Endothelial cell of umbilical vein (primary cell): ENCODE data around the gene SLC9A9. TPM values are rescaled to one million over a fixed set of nuclear protein-coding genes. Genes with fewer than 3 reads are reported as not detected.

ENCODE experiments used
- BruUV-seq: library from RNA; stranded (reverse); fragments of 400-500 nt; replicated peaks from 2 replicates; lab custom pipeline; 2021; lab: Mats Ljungman, UMichigan
- CTCF ChIA-PET: fragments of 300-600, 350-600 bp; sonication (Branson Sonifier 250); formaldehyde crosslinking; loops from one replicate; lab custom pipeline; 2021; ENCODE audit warnings: antibody characterized with exemption, inconsistent platforms; lab: Charles Lee
- POLR2A ChIA-PET: fragments of 300-600, 350-600 bp; sonication (Branson Sonifier 250); formaldehyde crosslinking; loops from one replicate; lab custom pipeline; 2021; ENCODE audit warnings: antibody characterized with exemption, inconsistent platforms; lab: Charles Lee
- DNase-seq: peaks from one replicate; pipeline ENCODE4 v3.0.0-alpha.2; 2011; ENCODE audit warnings: low read depth, low spot score
- FAIRE-seq: peaks from 2 replicates; lab custom pipeline; 2011; peaks lifted over from hg19 to GRCh38; lab: Jason Lieb, UNC
- H2AFZ ChIP-seq: 2 replicates; pipeline ENCODE4 v1.6.0; 2012; ENCODE audit warnings: low read depth, low read length, control low read depth, inconsistent platforms
- H3K27ac ChIP-seq: 2 replicates; pipeline ENCODE4 v1.5.1; 2011; ENCODE audit warnings: low read depth, mild to moderate bottlenecking, control low read depth, low read length, moderate library complexity; ENCODE audit not compliant: insufficient read depth
- H3K27me3 ChIP-seq, 2 experiments: 2 replicates each; pipeline versions ENCODE4 v1.6.0 to v1.6.1; 2011; ENCODE audit warnings: low read length in 2 of 2, mixed read lengths in 1 of 2; ENCODE audit not compliant: control insufficient read depth in 2 of 2, insufficient read depth in 2 of 2
- H3K36me3 ChIP-seq, 2 experiments: 2 replicates in 1 of 2; 3 replicates in 1 of 2; pipeline ENCODE4 v1.5.1; 2011; ENCODE audit warnings: low read length in 2 of 2, mild to moderate bottlenecking in 1 of 2, moderate library complexity in 1 of 2; ENCODE audit not compliant: control insufficient read depth in 2 of 2, insufficient read depth in 2 of 2; ENCODE audit errors: extremely low read depth in 1 of 2
- H3K4me1 ChIP-seq: 3 replicates; pipeline ENCODE4 v1.5.1; 2011; ENCODE audit warnings: mild to moderate bottlenecking, low read length; ENCODE audit not compliant: control insufficient read depth, insufficient read depth; ENCODE audit errors: extremely low read depth
- H3K4me2 ChIP-seq: 2 replicates; pipeline ENCODE4 v1.6.1; 2011; ENCODE audit warnings: low read length, control low read depth, mixed read lengths; ENCODE audit not compliant: insufficient read depth
- H3K4me3 ChIP-seq, 3 experiments: fragments of 200-600 bp in 1 of 3; sonication (generic), shearing (Covaris generic) in 1 of 3; replicated peaks in 1 of 3; 2 replicates each; pipeline ENCODE4 v1.5.1; 2011 to 2016; ENCODE audit warnings: control low read depth in 3 of 3, low read length in 3 of 3, mild to moderate bottlenecking in 2 of 3, inconsistent platforms in 1 of 3, low read depth in 1 of 3, moderate library complexity in 1 of 3; ENCODE audit not compliant: insufficient read depth in 1 of 3
- H3K79me2 ChIP-seq: 2 replicates; pipeline ENCODE4 v1.6.0; 2012; ENCODE audit warnings: low read length, inconsistent platforms; ENCODE audit not compliant: control insufficient read depth, insufficient read depth
- H3K9ac ChIP-seq: replicated peaks from 2 replicates; pipeline ENCODE3; 2011; ENCODE audit warnings: low read length, control low read depth; ENCODE audit not compliant: insufficient read depth; ENCODE audit errors: extremely low read depth
- H3K9me1 ChIP-seq: replicated peaks from 3 replicates; pipeline ENCODE4 v1.6.0; 2011; ENCODE audit warnings: mild to moderate bottlenecking, low read length; ENCODE audit not compliant: control insufficient read depth, insufficient read depth; ENCODE audit errors: extremely low read depth
- H3K9me3 ChIP-seq: replicated peaks from 2 replicates; pipeline ENCODE4 v1.5.1; 2012; ENCODE audit warnings: low read length, inconsistent platforms; ENCODE audit not compliant: control insufficient read depth, insufficient read depth
- H4K20me1 ChIP-seq: replicated peaks from 2 replicates; pipeline ENCODE3; 2011; ENCODE audit warnings: mild to moderate bottlenecking, low read length; ENCODE audit not compliant: control insufficient read depth, insufficient read depth; ENCODE audit errors: extremely low read depth
- CTCF ChIP-seq, 2 donors: IDR thresholded peaks; 1 replicate in 1 of 2; 2 replicates in 1 of 2; pipeline ENCODE4 v1.5.1; 2011; ENCODE audit warnings: low read length in 2 of 2, mild to moderate bottlenecking in 2 of 2, moderate library complexity in 2 of 2, control low read depth in 1 of 2, inconsistent platforms in 1 of 2, low read depth in 1 of 2; ENCODE audit not compliant: insufficient read depth in 1 of 2; ENCODE audit errors: extremely low read depth in 1 of 2
- EZH2 ChIP-seq: IDR thresholded peaks from 2 replicates; pipeline ENCODE4 v1.6.1; 2012; ENCODE audit warnings: borderline replicate concordance, low read depth, mild to moderate bottlenecking, moderate library complexity, low read length, inconsistent platforms; ENCODE audit not compliant: severe bottlenecking
- FOS ChIP-seq: IDR thresholded peaks from 2 replicates; pipeline ENCODE4 v1.6.1; 2011; ENCODE audit warnings: mild to moderate bottlenecking, low read length, moderate library complexity, borderline replicate concordance; ENCODE audit not compliant: insufficient read depth
- JUN ChIP-seq: IDR thresholded peaks from 2 replicates; pipeline ENCODE4 v1.6.1; 2011; ENCODE audit warnings: borderline replicate concordance, low read depth; ENCODE audit not compliant: insufficient read length, insufficient read depth
- MAX ChIP-seq: IDR thresholded peaks from 2 replicates; pipeline ENCODE4 v1.6.1; 2011; ENCODE audit not compliant: insufficient read depth, insufficient read length
- POLR2A ChIP-seq: IDR thresholded peaks from 2 replicates; pipeline ENCODE4 v1.6.1; 2012; ENCODE audit warnings: low read depth, mild to moderate bottlenecking, control low read depth, low read length
- POLR2AphosphoS5 ChIP-seq: IDR thresholded peaks from 2 replicates; pipeline ENCODE4 v1.6.1; 2012; ENCODE audit warnings: low read depth, mild to moderate bottlenecking, control low read depth, low read length, moderate library complexity; ENCODE audit not compliant: insufficient read depth
- dilution Hi-C: fragments of 300-500 bp; cut with MboI; formaldehyde crosslinking; loops from one replicate; pipeline ENCODE4 v1.15.0; 2019; ENCODE audit warnings: low sequenced_read_pairs; ENCODE audit not compliant: extremely low pct_ligation_motif_present
- intact Hi-C: fragments of 100-400 bp; cut with micrococcal nuclease; formaldehyde crosslinking; loops from one replicate; pipeline ENCODE4 v1.10.0; 2022
- polyA plus RNA-seq, 4 experiments: library from polyadenylated mRNA; depleted of rRNA in 3 of 4; stranded (reverse) in 3 of 4; unstranded in 1 of 4; fragments of >200 nt; gene quantifications; 2 replicates each; pipeline versions ENCODE4 v1.2.1 to v1.2.3, GENCODE V29; 2011 to 2012; ENCODE audit warnings: missing spikeins in 1 of 4
- total RNA-seq: library from RNA; stranded (reverse); gene quantifications from 2 replicates; pipeline ENCODE4 v1.2.3, GENCODE V29; 2021

The SLC9A9 gene
- total and polyA plus RNA-seq, 2 donors (not counting 3 experiments of a cell fraction or from before 2014, with no cell fraction given), result 1.5 to 1.8 TPM

- ChIA-PET POLR2A (no interaction called here), CTCF (interaction anchor here (0.7 kb wide), 1 partner anchor 8 kb away, joined by 3 read pairs; no protein-coding TSS in a partner anchor)
- no peak overlapping the region for H3K27ac ChIP-seq
- no peak overlapping the region for H2AFZ ChIP-seq
- FAIRE-seq (no peak), DNase-seq (no peak)
- H3K9ac ChIP-seq, result no peak overlapping the region
- H3K9me3 ChIP-seq, result no peaks in the 10 kb centered on the region
- H3K27me3 ChIP-seq, result no peaks in the 10 kb centered on the region
- no peaks in the 10 kb centered on the region for H3K36me3 ChIP-seq
- H3K79me2 ChIP-seq, result no peaks in the 10 kb centered on the region
- H3K4me3 ChIP-seq, result no peak overlapping the region
- intact Hi-C loops, result no loop called here
- no peaks in the 10 kb centered on the region for H3K4me1 ChIP-seq
- H3K4me2 ChIP-seq, result no peak overlapping the region
- TF ChIP-seq POLR2A (no peak), POLR2AphosphoS5 (no peak), EZH2 (no peak), FOS (no peak), MAX (no peak)
- dilution Hi-C loops, result no loop called here
- H3K9me1 ChIP-seq, result no peaks in the 10 kb centered on the region
- BruUV-seq, result no TSS peak
- H4K20me1 ChIP-seq, result no peaks in the 10 kb centered on the region
Measured at GRCh38 chr3:143677430-143677829, 170.8 kb downstream of the SLC9A9 start.

GRCh38 chr3:143676747-143677146 lies 171.5 kb downstream of the SLC9A9 start:
- FAIRE-seq (no peak), DNase-seq (no peak)
- no peaks in the 10 kb centered on the region for H4K20me1 ChIP-seq
- H3K4me3 ChIP-seq, result no peak overlapping the region
- no TSS peak for BruUV-seq
- TF ChIP-seq JUN (no peak), MAX (no peak), POLR2AphosphoS5 (no peak), EZH2 (no peak), CTCF (IDR thresholded peaks at IDR 0.05; ENCODE audit: extremely low read depth in 1 of 2, insufficient read depth in 1 of 2, low read depth in 1 of 2, low read length in 2 of 2) (no peak)
- ChIA-PET POLR2A (no interaction called here), CTCF (no interaction called here)
- H3K4me2 ChIP-seq, result no peak overlapping the region
- H3K79me2 ChIP-seq, result no peaks in the 10 kb centered on the region
- dilution Hi-C loops (no loop called here), intact Hi-C loops (no loop called here)
- no peak overlapping the region for H2AFZ ChIP-seq
- no peaks in the 10 kb centered on the region for H3K27me3 ChIP-seq
- no peaks in the 10 kb centered on the region for H3K9me1 ChIP-seq
- H3K4me1 ChIP-seq, result no peaks in the 10 kb centered on the region
- no peaks in the 10 kb centered on the region for H3K36me3 ChIP-seq
- H3K9me3 ChIP-seq, result no peaks in the 10 kb centered on the region
- H3K27ac ChIP-seq, result no peak overlapping the region
- H3K9ac ChIP-seq, result no peak overlapping the region
